Esophagus (tissue), 2 donors: ENCODE measurements around the gene HBG2. TPM values are rescaled to one million over a fixed set of nuclear protein-coding genes. Genes with fewer than 3 reads are reported as not detected.

Source experiments
- H3K27ac ChIP-seq, 2 donors: one replicate each; pipeline ENCODE4 v1.5.1; 2013; ENCODE audit warnings: low read depth in 2 of 2, mild to moderate bottlenecking in 2 of 2, inconsistent platforms in 1 of 2, low read length in 1 of 2, moderate library complexity in 1 of 2
- H3K27me3 ChIP-seq, 2 donors: one replicate each; pipeline ENCODE4 v1.6.1; 2013; ENCODE audit warnings: low read length in 2 of 2, control low read depth in 1 of 2, mild to moderate bottlenecking in 1 of 2; ENCODE audit not compliant: insufficient read depth in 2 of 2, control insufficient read depth in 1 of 2
- H3K36me3 ChIP-seq, 2 donors: one replicate each; pipeline ENCODE4 v1.6.1; 2013; ENCODE audit warnings: low read length in 1 of 2; ENCODE audit not compliant: control insufficient read depth in 2 of 2, insufficient read depth in 2 of 2
- H3K4me1 ChIP-seq, 2 donors: one replicate each; pipeline ENCODE4 v1.6.1; 2013; ENCODE audit warnings: low read length in 1 of 2; ENCODE audit not compliant: control insufficient read depth in 2 of 2, insufficient read depth in 2 of 2
- H3K4me3 ChIP-seq, 2 donors: one replicate each; pipeline ENCODE4 v1.5.1; 2013; ENCODE audit warnings: low read length in 2 of 2, mild to moderate bottlenecking in 2 of 2, low read depth in 1 of 2, moderate library complexity in 1 of 2
- H3K9me3 ChIP-seq, 2 donors: one replicate each; pipeline ENCODE4 v1.6.1; 2013; ENCODE audit warnings: mild to moderate bottlenecking in 2 of 2, low read depth in 1 of 2, low read length in 1 of 2, moderate library complexity in 1 of 2; ENCODE audit not compliant: control insufficient read depth in 2 of 2, insufficient read depth in 1 of 2
- WGBS, 2 donors: extraction: QIAGEN DNeasy Blood & Tissue Kit; methylation state at CpG; one replicate each; pipeline ENCODE4 v1.1.7; 2013; 5-methylcytosine and 5-hydroxymethylcytosine counted together
- polyA plus RNA-seq, 2 donors: library from polyadenylated mRNA; stranded (reverse); fragments of 200-250 nt; gene quantifications; one replicate each; pipeline ENCODE4 v1.2.3, GENCODE V29; 2013
- donor health status: healthy with polysubstance abuse.
- donor health status: Bipolar disorder and iron deficiency.

HBG2 gene
- polyA plus RNA-seq, 2 donors, result not detected

DNA sequence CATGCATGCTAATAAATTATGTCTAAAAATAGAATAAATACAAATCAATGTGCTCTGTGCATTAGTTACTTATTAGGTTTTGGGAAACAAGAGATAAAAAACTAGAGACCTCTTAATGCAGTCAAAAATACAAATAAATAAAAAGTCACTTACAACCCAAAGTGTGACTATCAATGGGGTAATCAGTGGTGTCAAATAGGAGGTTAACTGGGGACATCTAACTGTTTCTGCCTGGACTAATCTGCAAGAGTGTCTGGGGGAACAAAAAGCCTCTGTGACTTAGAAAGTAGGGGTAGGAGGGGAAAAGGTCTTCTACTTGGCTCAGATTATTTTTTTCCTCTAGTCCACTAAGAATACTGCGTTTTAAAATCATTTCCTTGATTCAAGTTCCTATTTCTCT is 26.9 kb downstream of the HBG2 start:
- 31 to 38% methylated on average over 1 of the region's 1 CpG for WGBS, 2 donors
- no peaks in the 10 kb centered on the region for H3K36me3 ChIP-seq
- peaks cover 0 to 7% of the 10 kb centered on the region in 2 donors for H3K9me3 ChIP-seq
- no peaks in the 10 kb centered on the region for H3K4me1 ChIP-seq
- no peak overlapping the region for H3K27ac ChIP-seq
- H3K4me3 ChIP-seq, result no peak overlapping the region
- H3K27me3 ChIP-seq, result no peaks in the 10 kb centered on the region

- WGBS, 2 donors, result 71 to 82% methylated on average over 3 of the region's 3 CpGs
- H3K27ac ChIP-seq, result no peak within 1 kb of the TSS
- H3K4me1 ChIP-seq, result no peaks in the 10 kb centered on the region
- H3K4me3 ChIP-seq, result no peak within 1 kb of the TSS
- H3K36me3 ChIP-seq, result no peaks in the 10 kb centered on the region
- peaks cover 0 to 7% of the 10 kb centered on the region in 2 donors for H3K9me3 ChIP-seq
- no peaks in the 10 kb centered on the region for H3K27me3 ChIP-seq
These were observed 27.8 kb downstream of the HBG2 start, which contains the start of gene HBB for GRCh38 chr11:5226732-5227310. TSS of gene HBB (minus strand) at chr11:5227071. CDS start at chr11:5227021, 50 bp downstream.

GRCh38 chr11:5225480-5225871 is 29.1 kb downstream of the HBG2 start:
- Histone ChIP-seq H3K27ac (no peak overlapping the region), H3K9me3 (peaks cover 0 to 7% of the 10 kb centered on the region in 2 donors), H3K4me3 (no peak overlapping the region), H3K4me1 (no peaks in the 10 kb centered on the region), H3K27me3 (no peaks in the 10 kb centered on the region), H3K36me3 (no peaks in the 10 kb centered on the region)
- 57% methylated on average over 2 of the region's 2 CpGs for WGBS, 2 donors

DNA sequence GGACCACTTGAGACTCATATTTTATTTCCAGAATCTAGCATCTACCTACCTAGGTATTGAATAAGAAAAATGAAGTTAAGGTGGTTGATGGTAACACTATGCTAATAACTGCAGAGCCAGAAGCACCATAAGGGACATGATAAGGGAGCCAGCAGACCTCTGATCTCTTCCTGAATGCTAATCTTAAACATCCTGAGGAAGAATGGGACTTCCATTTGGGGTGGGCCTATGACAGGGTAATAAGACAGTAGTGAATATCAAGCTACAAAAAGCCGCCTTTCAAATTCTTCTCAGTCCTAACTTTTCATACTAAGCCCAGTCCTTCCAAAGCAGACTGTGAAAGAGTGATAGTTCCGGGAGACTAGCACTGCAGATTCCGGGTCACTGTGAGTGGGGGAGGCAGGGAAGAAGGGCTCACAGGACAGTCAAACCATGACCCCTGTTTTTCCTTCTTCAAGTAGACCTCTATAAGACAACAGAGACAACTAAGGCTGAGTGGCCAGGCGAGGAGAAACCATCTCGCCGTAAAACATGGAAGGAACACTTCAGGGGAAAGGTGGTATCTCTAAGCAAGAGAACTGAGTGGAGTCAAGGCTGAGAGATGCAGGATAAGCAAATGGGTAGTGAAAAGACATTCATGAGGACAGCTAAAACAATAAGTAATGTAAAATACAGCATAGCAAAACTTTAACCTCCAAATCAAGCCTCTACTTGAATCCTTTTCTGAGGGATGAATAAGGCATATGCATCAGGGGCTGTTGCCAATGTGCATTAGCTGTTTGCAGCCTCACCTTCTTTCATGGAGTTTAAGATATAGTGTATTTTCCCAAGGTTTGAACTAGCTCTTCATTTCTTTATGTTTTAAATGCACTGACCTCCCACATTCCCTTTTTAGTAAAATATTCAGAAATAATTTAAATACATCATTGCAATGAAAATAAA is 29.8 kb downstream of the HBG2 start:
- WGBS, 2 donors, result 75 to 85% methylated on average over 6 of the region's 6 CpGs
- H3K27me3 ChIP-seq, result no peaks in the 10 kb centered on the region
- peaks cover 0 to 7% of the 10 kb centered on the region in 2 donors for H3K9me3 ChIP-seq
- no peaks in the 10 kb centered on the region for H3K4me1 ChIP-seq
- no peaks in the 10 kb centered on the region for H3K36me3 ChIP-seq
- H3K27ac ChIP-seq, result no peak overlapping the region
- no peak overlapping the region for H3K4me3 ChIP-seq

DNA sequence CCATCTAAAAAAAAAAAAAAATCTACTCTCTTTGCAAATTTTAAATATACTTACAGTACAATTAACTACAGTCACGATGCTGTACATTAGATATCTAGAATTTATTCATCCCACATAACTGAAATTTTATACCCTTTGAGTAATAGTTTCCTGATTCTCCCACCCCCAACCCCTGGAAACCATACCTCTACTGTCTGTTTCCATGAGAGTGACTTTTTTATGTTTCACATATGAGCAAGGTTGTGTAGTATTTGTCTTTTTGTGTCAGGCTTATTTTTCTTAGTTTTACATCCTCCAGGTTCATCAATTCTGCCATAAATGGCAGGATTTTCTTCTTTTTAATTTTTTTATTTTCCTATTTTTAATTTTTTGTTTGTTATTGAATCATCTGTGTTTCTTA is 30.9 kb downstream of the HBG2 start:
- no peak overlapping the region for H3K27ac ChIP-seq
- H3K4me1 ChIP-seq, result no peaks in the 10 kb centered on the region
- no peak overlapping the region for H3K4me3 ChIP-seq
- no peaks in the 10 kb centered on the region for H3K36me3 ChIP-seq
- H3K9me3 ChIP-seq, result peaks cover 0 to 7% of the 10 kb centered on the region in 2 donors
- 67 to 69% methylated on average over 1 of the region's 1 CpG for WGBS, 2 donors
- no peaks in the 10 kb centered on the region for H3K27me3 ChIP-seq

DNA sequence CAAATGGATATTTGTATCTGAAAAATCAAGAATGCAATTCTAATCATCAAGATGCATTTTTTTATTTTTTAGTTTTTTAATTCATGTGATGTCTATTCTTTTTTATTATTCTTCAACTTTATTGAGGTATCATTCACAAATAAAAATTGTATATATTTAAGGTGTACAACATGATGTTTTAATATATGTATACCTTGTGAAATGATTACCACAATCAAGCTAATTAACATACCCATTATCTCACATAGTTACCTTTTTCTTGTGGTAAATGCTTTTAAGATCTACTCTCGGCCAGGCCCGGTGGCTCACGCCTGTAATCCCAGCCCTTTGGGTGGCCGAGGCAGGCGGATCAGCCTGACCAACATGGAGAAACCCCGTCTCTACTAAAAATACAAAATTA is 31.4 kb downstream of the HBG2 start:
- WGBS, 2 donors, result 85 to 88% methylated on average over 6 of the region's 6 CpGs
- H3K27ac ChIP-seq, result no peak overlapping the region
- H3K36me3 ChIP-seq, result no peaks in the 10 kb centered on the region

GRCh38 chr11:5210376-5210885 is 44.1 kb downstream of the HBG2 start:
- WGBS, 2 donors, result 48 to 60% methylated on average over 7 of the region's 7 CpGs

More for the DNA sequence above, 31.4 kb downstream of the HBG2 start:
- Histone ChIP-seq H3K27me3 (no peaks in the 10 kb centered on the region), H3K9me3 (peaks cover 0 to 7% of the 10 kb centered on the region in 2 donors), H3K4me3 (no peak overlapping the region), H3K4me1 (no peaks in the 10 kb centered on the region)

GRCh38 chr11:5204787-5205186 is 49.8 kb downstream of the HBG2 start:
- no peaks in the 10 kb centered on the region for H3K4me1 ChIP-seq
- 15 to 34% methylated on average over 1 of the region's 1 CpG for WGBS, 2 donors
- H3K36me3 ChIP-seq, result no peaks in the 10 kb centered on the region
- no peak overlapping the region for H3K27ac ChIP-seq
- no peaks in the 10 kb centered on the region for H3K9me3 ChIP-seq
- no peak overlapping the region for H3K4me3 ChIP-seq
- no peaks in the 10 kb centered on the region for H3K27me3 ChIP-seq

More at GRCh38 chr11:5210376-5210885, 44.1 kb downstream of the HBG2 start:
- no peaks in the 10 kb centered on the region for H3K27me3 ChIP-seq
- H3K9me3 ChIP-seq, result no peaks in the 10 kb centered on the region
- no peaks in the 10 kb centered on the region for H3K36me3 ChIP-seq
- no peak overlapping the region for H3K27ac ChIP-seq
- no peak overlapping the region for H3K4me3 ChIP-seq
- H3K4me1 ChIP-seq, result no peaks in the 10 kb centered on the region

GRCh38 chr11:5203366-5203765 is 51.2 kb downstream of the HBG2 start:
- Histone ChIP-seq H3K4me3 (no peak overlapping the region), H3K27ac (no peak overlapping the region), H3K27me3 (no peaks in the 10 kb centered on the region), H3K4me1 (no peaks in the 10 kb centered on the region), H3K9me3 (no peaks in the 10 kb centered on the region), H3K36me3 (no peaks in the 10 kb centered on the region)
- 76 to 88% methylated on average over 2 of the region's 2 CpGs for WGBS, 2 donors
